Loucy (cell line): ENCODE results near the gene JMJD8.

ENCODE experiments used
- H2AFZ ChIP-seq: fragments of 200-600 bp; sonication (generic); 2 replicates; pipeline ENCODE4 v1.6.0; 2016; ENCODE audit warnings: antibody characterized with exemption, mild to moderate bottlenecking, low read length, moderate library complexity
- H3F3A ChIP-seq: fragments of 200-600 bp; 2 replicates; pipeline ENCODE4 v1.6.0; 2016; ENCODE audit warnings: antibody characterized with exemption, low read depth, mild to moderate bottlenecking
- H3K27me3 ChIP-seq: fragments of 200-600 bp; sonication (generic); 2 replicates; pipeline ENCODE4 v1.6.1; 2014; ENCODE audit warnings: low read length, mild to moderate bottlenecking; ENCODE audit not compliant: insufficient read depth, poor library complexity, severe bottlenecking
- H3K36me3 ChIP-seq: fragments of 200-600 bp; sonication (generic); 2 replicates; pipeline ENCODE4 v1.6.1; 2016; ENCODE audit warnings: low read length; ENCODE audit not compliant: insufficient read depth
- H3K4me1 ChIP-seq: fragments of 200-600 bp; sonication (generic); 2 replicates; pipeline ENCODE4 v1.5.1; 2014; ENCODE audit warnings: low read length, mild to moderate bottlenecking; ENCODE audit not compliant: insufficient read depth, poor library complexity, severe bottlenecking
- H3K4me2 ChIP-seq: fragments of 200-600 bp; sonication (generic); 2 replicates; pipeline ENCODE4 v1.6.0; 2014; ENCODE audit warnings: antibody characterized with exemption, low read length, low read depth, mild to moderate bottlenecking; ENCODE audit not compliant: poor library complexity, severe bottlenecking
- H3K4me3 ChIP-seq: fragments of 200-600 bp; sonication (generic); 2 replicates; pipeline ENCODE4 v1.5.1; 2014; ENCODE audit warnings: low read length, mild to moderate bottlenecking, mixed read lengths; ENCODE audit not compliant: poor library complexity, severe bottlenecking
- H3K79me2 ChIP-seq: fragments of 200-600 bp; sonication (generic); 2 replicates; pipeline ENCODE4 v1.6.1; 2014; ENCODE audit warnings: low read length; ENCODE audit not compliant: insufficient read depth
- H3K9ac ChIP-seq: fragments of 200-600 bp; sonication (generic); 2 replicates; pipeline ENCODE4 v1.6.0; 2014; ENCODE audit warnings: mild to moderate bottlenecking, low read depth, low read length, moderate library complexity; ENCODE audit not compliant: poor library complexity, severe bottlenecking
- H3K9me2 ChIP-seq: fragments of 200-600 bp; sonication (generic); replicated peaks from 2 replicates; pipeline ENCODE4 v1.6.1; 2016; ENCODE audit warnings: low read depth, low read length, mixed read lengths
- H3K9me3 ChIP-seq: fragments of 200-600 bp; sonication (generic); 2 replicates; pipeline ENCODE4 v1.6.1; 2014; ENCODE audit warnings: mild to moderate bottlenecking, antibody characterized with exemption, low read length, low read depth; ENCODE audit not compliant: insufficient read depth
- H4K20me1 ChIP-seq: fragments of 200-600 bp; sonication (generic); 2 replicates; pipeline ENCODE4 v1.6.0; 2014; ENCODE audit warnings: antibody characterized with exemption, low read length, mild to moderate bottlenecking; ENCODE audit not compliant: insufficient read depth, poor library complexity, severe bottlenecking
- EZH2phosphoT487 ChIP-seq: fragments of 200-600 bp; IDR thresholded peaks from 2 replicates; pipeline ENCODE4 v1.6.1; 2018; ENCODE audit warnings: antibody characterized with exemption, mild to moderate bottlenecking, moderate library complexity, borderline replicate concordance
- TF ChIP-seq, protein P1 (sequence below): fragments of 200-600 bp; sonication (generic); conservative IDR thresholded peaks from 2 replicates; pipeline ENCODE4 v1.5.1; 2014; ENCODE audit warnings: mild to moderate bottlenecking, antibody characterized with exemption, low read length

The JMJD8 gene

DNA sequence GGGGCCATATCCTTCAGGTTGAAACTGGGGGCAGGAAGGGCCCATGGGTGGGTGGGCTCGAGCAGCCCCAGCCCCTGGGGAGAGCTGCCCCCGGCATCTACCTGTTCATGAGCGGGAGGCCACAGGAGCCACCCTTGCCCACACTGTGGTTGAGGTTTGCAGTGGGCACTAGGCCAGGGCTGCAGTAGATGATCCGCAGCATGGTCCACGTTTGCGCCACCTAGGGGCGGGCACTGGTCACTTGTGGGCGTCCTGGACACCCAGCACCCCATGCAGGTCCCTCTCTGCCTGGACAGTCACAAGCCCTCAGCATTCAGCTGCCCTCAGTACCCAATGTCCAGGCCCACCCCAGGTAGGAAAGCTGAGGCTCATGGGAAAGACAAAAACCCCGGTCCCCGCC is 1.8 kb upstream of the JMJD8 start:
- H2AFZ ChIP-seq = no peak overlapping the region
- peaks cover 20% of the 10 kb centered on the region for H3K79me2 ChIP-seq
- H3K4me1 ChIP-seq = peaks cover 9% of the 10 kb centered on the region
- TF ChIP-seq EZH2phosphoT487 = no peak
- TF ChIP-seq, protein P1, sequence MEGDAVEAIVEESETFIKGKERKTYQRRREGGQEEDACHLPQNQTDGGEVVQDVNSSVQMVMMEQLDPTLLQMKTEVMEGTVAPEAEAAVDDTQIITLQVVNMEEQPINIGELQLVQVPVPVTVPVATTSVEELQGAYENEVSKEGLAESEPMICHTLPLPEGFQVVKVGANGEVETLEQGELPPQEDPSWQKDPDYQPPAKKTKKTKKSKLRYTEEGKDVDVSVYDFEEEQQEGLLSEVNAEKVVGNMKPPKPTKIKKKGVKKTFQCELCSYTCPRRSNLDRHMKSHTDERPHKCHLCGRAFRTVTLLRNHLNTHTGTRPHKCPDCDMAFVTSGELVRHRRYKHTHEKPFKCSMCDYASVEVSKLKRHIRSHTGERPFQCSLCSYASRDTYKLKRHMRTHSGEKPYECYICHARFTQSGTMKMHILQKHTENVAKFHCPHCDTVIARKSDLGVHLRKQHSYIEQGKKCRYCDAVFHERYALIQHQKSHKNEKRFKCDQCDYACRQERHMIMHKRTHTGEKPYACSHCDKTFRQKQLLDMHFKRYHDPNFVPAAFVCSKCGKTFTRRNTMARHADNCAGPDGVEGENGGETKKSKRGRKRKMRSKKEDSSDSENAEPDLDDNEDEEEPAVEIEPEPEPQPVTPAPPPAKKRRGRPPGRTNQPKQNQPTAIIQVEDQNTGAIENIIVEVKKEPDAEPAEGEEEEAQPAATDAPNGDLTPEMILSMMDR = peak; percentile 45
- H3F3A ChIP-seq = no peaks in the 10 kb centered on the region
- no peaks in the 10 kb centered on the region for H3K36me3 ChIP-seq
- peaks cover 2% of the 10 kb centered on the region for H4K20me1 ChIP-seq
- H3K27me3 ChIP-seq = no peaks in the 10 kb centered on the region
- no peaks in the 10 kb centered on the region for H3K9me2 ChIP-seq
- no peaks in the 10 kb centered on the region for H3K9me3 ChIP-seq
- no peak overlapping the region for H3K9ac ChIP-seq
- H3K4me2 ChIP-seq = no peak overlapping the region
- no peak overlapping the region for H3K4me3 ChIP-seq

DNA sequence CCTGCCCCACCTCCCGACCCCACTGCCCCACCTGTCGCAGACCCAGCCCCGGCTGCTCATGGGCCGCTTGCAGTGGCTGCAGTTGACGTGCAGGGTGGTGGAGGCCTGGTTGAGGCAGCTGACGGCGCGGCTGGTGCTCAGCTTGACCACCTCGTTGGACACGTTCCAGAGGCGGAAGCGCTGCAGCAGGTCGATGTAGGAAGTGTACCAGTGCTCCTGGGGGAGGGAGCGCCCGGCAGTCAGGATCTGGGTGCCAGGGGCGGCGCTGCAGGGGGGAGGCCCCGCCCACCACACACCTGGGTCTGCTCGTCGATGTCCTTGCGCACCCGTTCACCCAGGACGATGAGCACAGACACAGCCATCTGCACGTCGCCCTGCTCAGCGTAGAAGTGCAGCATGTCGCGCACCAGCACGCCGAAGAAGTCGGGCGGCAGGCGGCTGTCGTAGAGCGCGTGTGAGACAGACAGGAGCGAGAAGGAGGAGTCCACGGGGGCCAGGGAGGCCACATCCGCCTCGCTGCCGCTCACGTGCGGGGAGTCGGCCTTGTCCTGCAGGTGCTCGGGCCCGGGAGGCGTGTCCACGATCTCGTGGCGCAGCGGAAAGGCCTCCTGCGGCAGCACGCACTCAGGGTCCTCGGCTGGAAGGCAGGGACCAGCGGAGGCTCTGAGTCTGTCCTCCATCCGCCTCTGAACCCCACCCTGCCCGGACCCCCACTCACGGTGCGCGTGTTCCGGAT is 995 bp upstream of the JMJD8 start:
- H3K9ac ChIP-seq = no peak overlapping the region
- no peak overlapping the region for H3K4me3 ChIP-seq
- H4K20me1 ChIP-seq = peaks cover 2% of the 10 kb centered on the region
- peaks cover 9% of the 10 kb centered on the region for H3K4me1 ChIP-seq
- no peaks in the 10 kb centered on the region for H3K27me3 ChIP-seq
- H3K9me3 ChIP-seq = no peaks in the 10 kb centered on the region
- no peak overlapping the region for H3K4me2 ChIP-seq
- H3K79me2 ChIP-seq = peaks cover 23% of the 10 kb centered on the region
- TF ChIP-seq, protein P1 = no peak
- TF ChIP-seq EZH2phosphoT487 = no peak
- no peaks in the 10 kb centered on the region for H3K9me2 ChIP-seq
- H3K36me3 ChIP-seq = no peaks in the 10 kb centered on the region
- no peak overlapping the region for H2AFZ ChIP-seq
- no peaks in the 10 kb centered on the region for H3F3A ChIP-seq

DNA sequence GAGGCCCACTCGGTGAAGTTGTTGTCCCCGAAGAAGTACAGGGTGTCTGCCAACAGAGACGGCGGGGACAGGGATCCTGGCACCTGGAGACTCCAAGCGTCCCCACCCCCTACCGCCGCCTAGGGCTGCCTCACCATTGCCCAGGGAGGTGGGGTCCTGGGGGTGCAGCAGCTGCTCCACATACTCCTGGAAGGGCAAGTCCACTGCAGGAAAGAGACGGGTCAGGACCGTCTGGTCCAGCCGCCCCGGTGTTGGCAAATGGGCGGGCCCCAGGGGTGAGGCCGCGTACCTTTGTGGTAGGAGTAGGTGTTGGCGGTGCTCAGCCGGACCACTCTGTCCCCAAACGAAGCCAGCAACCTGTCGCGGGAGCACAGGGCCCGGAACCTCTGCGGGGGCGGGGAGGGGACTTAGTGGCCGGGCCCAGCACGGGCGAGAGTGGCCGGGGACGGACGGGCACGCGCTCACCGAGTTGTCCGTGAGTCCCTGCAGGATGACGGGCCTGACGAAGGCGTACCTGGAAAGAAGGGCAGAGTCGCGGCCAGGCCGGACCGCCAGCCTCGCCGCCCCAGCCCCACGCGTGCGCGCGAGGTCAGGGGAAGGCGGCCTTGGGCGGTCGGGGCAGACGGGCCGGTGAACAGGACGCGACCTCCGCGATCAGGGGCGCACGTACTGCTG is 601 bp downstream of the JMJD8 start:
- no peak for TF ChIP-seq EZH2phosphoT487
- TF ChIP-seq, protein P1 = no peak
- H3K4me1 ChIP-seq = peaks cover 4% of the 10 kb centered on the region
- no peaks in the 10 kb centered on the region for H3K36me3 ChIP-seq

More for the DNA sequence above, 601 bp downstream of the JMJD8 start:
- H3K4me2 ChIP-seq = no peak overlapping the region
- no peak overlapping the region for H3K9ac ChIP-seq
- H3K27me3 ChIP-seq = no peaks in the 10 kb centered on the region
- no peaks in the 10 kb centered on the region for H3K9me3 ChIP-seq
- peaks cover 16% of the 10 kb centered on the region; the same call in 1 of the 2 replicates for H3K79me2 ChIP-seq
- H3K9me2 ChIP-seq = no peaks in the 10 kb centered on the region
- H4K20me1 ChIP-seq = peaks cover 2% of the 10 kb centered on the region
- no peaks in the 10 kb centered on the region for H3F3A ChIP-seq
- no peak overlapping the region for H3K4me3 ChIP-seq
- no peak overlapping the region for H2AFZ ChIP-seq
